ENCODE results near the gene CD27.
"Not testable (repeated sequence)": the region's sequence is repeated elsewhere in the genome, so short reads cannot be mapped to it uniquely, and the experiment has no call there.

Gene CD27

GRCh38 chr12:6425590-6426531, 18.9 kb upstream of the CD27 start:
- Histone ChIP-seq H3K27me3 (ENCODE audit: low read length) (no peaks in the 10 kb centered on the region), H3K9me3 (ENCODE audit: insufficient read depth, low read length) (no peaks in the 10 kb centered on the region), H3K4me2 (ENCODE audit: low read depth, low read length, poor library complexity, severe bottlenecking) (peak overlapping the region; percentile 56), H3K9ac (ENCODE audit: low read length) (peak overlapping the region; percentile 55), H3K79me2 (ENCODE audit: insufficient read depth, low read length) (no peaks in the 10 kb centered on the region), H4K20me1 (ENCODE audit: low read depth, low read length) (no peaks in the 10 kb centered on the region), H3K9me2 (replicated peaks; ENCODE audit: insufficient read depth, low read length) (no peaks in the 10 kb centered on the region), H3K4me3 (ENCODE audit: insufficient read depth, low read length, poor library complexity, severe bottlenecking) (no peak overlapping the region), H2AFZ (ENCODE audit: low read depth, low read length, severe bottlenecking) (peak overlapping the region; percentile 31), H3K36me3 (ENCODE audit: low read length) (no peaks in the 10 kb centered on the region), H3K27ac (ENCODE audit: low read depth, low read length) (peak overlapping the region; percentile 94), H3F3A (ENCODE audit: insufficient read depth) (peaks cover 62% of the 10 kb centered on the region)
- TF ChIP-seq EZH2phosphoT487 (conservative IDR thresholded peaks at IDR 0.05; ENCODE audit: low read length) (no peak), CTCF (IDR thresholded peaks at IDR 0.05; ENCODE audit: insufficient read depth, low read length, poor library complexity, severe bottlenecking) (no peak)

- H3K4me2 ChIP-seq (ENCODE audit: low read depth, low read length, poor library complexity, severe bottlenecking): peak overlapping the region; percentile 56
- no peaks in the 10 kb centered on the region for H3K9me3 ChIP-seq (ENCODE audit: insufficient read depth, low read length)
- H3F3A ChIP-seq (ENCODE audit: insufficient read depth): peaks cover 74% of the 10 kb centered on the region
- H3K27ac ChIP-seq (ENCODE audit: low read depth, low read length): peak overlapping the region; percentile 94
- H3K9me2 ChIP-seq (replicated peaks; ENCODE audit: insufficient read depth, low read length): no peaks in the 10 kb centered on the region
- no peaks in the 10 kb centered on the region for H3K27me3 ChIP-seq (ENCODE audit: low read length)
- H3K79me2 ChIP-seq (ENCODE audit: insufficient read depth, low read length): no peaks in the 10 kb centered on the region
- no peaks in the 10 kb centered on the region for H3K36me3 ChIP-seq (ENCODE audit: low read length)
- H4K20me1 ChIP-seq (ENCODE audit: low read depth, low read length): no peaks in the 10 kb centered on the region
- peak overlapping the region; percentile 4 for H2AFZ ChIP-seq (ENCODE audit: low read depth, low read length, severe bottlenecking)
- H3K4me3 ChIP-seq (ENCODE audit: insufficient read depth, low read length, poor library complexity, severe bottlenecking): peak overlapping the region; percentile 20
- TF ChIP-seq CTCF (IDR thresholded peaks at IDR 0.05; ENCODE audit: insufficient read depth, low read length, poor library complexity, severe bottlenecking) (no peak), EZH2phosphoT487 (conservative IDR thresholded peaks at IDR 0.05; ENCODE audit: low read length) (no peak)
- H3K9ac ChIP-seq (ENCODE audit: low read length): peak overlapping the region; percentile 55
Observed at GRCh38 chr12:6426882-6427671, 17.7 kb upstream of the CD27 start.

DNA sequence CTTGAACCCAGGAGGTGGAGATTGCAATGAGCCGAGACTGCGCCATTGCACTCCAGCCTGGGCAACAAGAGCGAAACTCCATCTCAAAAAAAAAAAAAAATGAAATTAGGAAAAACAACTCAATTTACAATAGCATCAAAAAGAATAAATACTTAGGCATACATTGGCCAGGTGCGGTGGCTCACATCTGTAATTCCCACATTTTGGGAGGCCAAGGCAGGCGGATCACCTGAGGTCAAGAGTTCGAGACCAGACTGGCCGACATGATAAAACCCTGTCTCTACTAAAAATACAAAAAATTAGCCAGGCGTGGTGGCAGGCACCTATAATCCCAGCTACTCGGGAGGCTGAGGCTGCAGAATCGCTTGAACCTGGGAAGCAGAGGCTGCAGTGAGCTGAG, 17.0 kb upstream of the CD27 start:
- H3K27ac ChIP-seq (ENCODE audit: low read depth, low read length): peak overlapping the region; percentile 94
- H2AFZ ChIP-seq (ENCODE audit: low read depth, low read length, severe bottlenecking): peak overlapping the region; percentile 31
- H3K79me2 ChIP-seq (ENCODE audit: insufficient read depth, low read length); H3K27me3 ChIP-seq (ENCODE audit: low read length); H3K9me3 ChIP-seq (ENCODE audit: insufficient read depth, low read length); H3K9me2 ChIP-seq (replicated peaks; ENCODE audit: insufficient read depth, low read length); H4K20me1 ChIP-seq (ENCODE audit: low read depth, low read length); H3K36me3 ChIP-seq (ENCODE audit: low read length): not testable (repeated sequence)
- H3F3A ChIP-seq (ENCODE audit: insufficient read depth): peaks cover 80% of the 10 kb centered on the region
- peak overlapping the region; percentile 56 for H3K4me2 ChIP-seq (ENCODE audit: low read depth, low read length, poor library complexity, severe bottlenecking)
- peak overlapping the region; percentile 55 for H3K9ac ChIP-seq (ENCODE audit: low read length)
- H3K4me3 ChIP-seq (ENCODE audit: insufficient read depth, low read length, poor library complexity, severe bottlenecking): peak overlapping the region; percentile 20

Data from SU-DHL-6 (cell line).